NCI-H2081 (cell line): ENCODE data around the gene BCL2L14.
A peak's percentile ranks its signal among the peaks of the same experiment; 100 is the strongest.

Source experiments
- DNase-seq, 2 experiments: peaks; one replicate each; lab custom pipeline; 2025; lab: John Stamatoyannopoulos, UW

The BCL2L14 gene, protein sequence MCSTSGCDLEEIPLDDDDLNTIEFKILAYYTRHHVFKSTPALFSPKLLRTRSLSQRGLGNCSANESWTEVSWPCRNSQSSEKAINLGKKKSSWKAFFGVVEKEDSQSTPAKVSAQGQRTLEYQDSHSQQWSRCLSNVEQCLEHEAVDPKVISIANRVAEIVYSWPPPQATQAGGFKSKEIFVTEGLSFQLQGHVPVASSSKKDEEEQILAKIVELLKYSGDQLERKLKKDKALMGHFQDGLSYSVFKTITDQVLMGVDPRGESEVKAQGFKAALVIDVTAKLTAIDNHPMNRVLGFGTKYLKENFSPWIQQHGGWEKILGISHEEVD

GRCh38 chr12:12070674-12071656 is at the start of gene BCL2L14:
Gene BCL2L14, plus strand, starts transcription at chr12:12070939. Its CDS starts 8,367 bp downstream, at chr12:12079306.
- DNase-seq: no peak

GRCh38 chr12:12022306-12022936 is 48.3 kb upstream of the BCL2L14 start:
- no peak for DNase-seq

- no peak for DNase-seq
Measured at GRCh38 chr12:12023456-12023855, 47.3 kb upstream of the BCL2L14 start.

DNA sequence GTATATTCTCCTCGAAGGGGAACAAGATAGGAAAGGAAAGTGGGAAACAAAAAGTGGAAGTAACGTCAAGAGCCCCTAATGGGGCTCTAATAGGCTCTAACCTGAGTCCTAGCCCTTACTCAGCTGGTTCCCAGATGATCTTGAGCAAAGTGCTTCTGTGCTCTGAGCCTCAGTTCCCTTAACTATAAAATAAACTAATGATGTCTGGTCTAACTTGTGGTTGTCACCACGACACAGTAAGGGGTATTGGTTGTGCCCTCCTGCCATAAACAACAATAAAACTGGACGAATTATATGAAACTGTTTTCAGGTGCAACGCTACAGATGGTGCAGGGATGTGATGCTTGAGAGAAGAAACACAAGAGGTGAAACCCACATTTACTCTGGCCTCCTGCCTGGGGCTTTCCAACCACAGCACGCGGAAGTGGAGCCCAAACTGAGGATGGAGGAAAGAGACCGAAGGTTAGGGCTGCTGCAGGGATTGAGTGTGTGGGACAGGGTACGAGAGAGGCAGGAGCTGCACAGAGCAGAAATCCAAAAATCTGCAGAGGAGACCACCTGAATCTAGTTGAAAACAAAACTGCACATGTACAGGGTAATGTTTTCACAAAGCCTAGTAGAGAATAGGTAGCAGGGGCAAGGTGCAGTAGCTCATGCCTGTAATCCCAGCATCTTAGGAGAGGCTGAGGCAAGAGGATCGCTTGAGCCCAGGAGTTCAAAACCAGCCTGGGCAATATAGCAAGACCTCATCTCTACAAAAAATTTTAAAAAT is 45.6 kb upstream of the BCL2L14 start:
- DNase-seq: no peak

GRCh38 chr12:12025799-12026386 is 44.8 kb upstream of the BCL2L14 start:
- DNase-seq: no peak

- DNase-seq: no peak
Measured at GRCh38 chr12:12028668-12029402, 41.9 kb upstream of the BCL2L14 start.

GRCh38 chr12:12029653-12030052 is 41.1 kb upstream of the BCL2L14 start:
- DNase-seq: no peak

DNA sequence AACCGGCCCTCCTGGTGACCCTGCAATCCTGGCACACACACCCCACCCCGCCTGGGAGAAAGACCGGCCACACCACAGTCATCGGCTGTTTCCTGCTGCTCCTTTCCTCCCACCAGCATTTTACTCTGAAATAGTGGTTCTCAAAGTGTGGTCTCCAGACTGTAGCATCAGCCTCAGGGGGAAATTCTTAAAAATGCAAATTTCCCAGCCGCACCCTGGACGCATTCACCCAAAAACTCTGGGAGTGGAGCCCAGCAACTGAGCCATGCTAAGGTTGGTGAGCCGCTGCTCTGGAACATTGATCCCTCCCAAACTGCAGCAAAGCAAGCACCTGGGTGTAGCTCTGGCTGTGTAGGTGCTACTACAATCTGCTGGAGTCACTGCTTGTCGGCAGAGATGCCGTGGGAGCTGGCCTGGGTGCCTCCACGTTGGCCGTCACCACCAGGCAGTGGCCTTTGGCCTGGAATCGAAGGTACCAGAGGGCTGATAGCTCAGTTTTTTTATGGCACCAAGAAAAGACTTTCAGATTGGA is 38.4 kb upstream of the BCL2L14 start:
- no peak for DNase-seq

DNA sequence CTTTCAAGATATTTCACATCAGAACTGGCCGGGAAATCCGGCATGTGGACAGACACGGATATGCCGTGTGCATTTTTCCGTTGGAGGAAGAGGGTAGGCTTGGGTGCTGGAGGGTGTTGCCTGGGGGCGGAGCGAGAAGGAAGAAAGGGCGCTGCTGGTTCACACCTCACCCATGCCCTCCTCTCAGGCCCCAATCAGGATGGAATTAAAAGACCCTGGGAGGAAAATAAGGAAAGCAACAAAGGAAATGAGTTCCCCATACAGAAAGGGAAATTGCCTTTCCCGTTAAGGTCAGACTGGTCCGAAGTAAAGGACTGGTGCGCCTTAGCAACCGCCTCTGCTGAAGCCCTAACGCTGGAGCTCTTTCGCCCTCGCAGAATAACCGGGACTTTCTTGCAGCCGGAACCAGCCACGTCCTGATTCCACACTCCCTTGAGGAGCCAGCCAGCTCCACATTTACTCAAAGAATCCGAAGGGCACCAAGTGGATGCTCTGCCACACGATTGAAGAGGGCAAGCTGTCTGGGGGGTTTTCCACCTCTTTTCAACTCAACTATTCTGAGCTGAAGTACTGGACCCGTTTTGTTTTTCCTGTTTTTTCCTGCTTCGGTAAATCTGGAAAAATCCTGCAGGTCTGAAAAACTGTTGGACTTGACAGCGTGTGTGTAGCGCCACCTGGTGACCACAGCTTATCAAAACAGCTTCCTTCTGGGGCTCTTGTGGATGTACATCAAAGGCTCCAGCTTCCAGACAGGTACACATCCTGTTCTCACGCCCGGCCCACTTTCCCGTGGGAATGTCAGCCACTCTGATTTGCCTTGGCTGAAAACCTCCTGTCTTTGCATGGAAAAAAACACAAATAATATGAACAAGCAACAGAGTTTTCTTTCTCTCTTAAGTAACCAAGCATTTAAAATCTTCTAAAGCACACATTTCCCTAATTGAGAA is 37.6 kb upstream of the BCL2L14 start:
- peak; percentile 89 for DNase-seq

GRCh38 chr12:12033824-12034223 is 36.9 kb upstream of the BCL2L14 start:
- DNase-seq: no peak

- DNase-seq: no peak
Measured at GRCh38 chr12:12034344-12034743, 36.4 kb upstream of the BCL2L14 start.

DNA sequence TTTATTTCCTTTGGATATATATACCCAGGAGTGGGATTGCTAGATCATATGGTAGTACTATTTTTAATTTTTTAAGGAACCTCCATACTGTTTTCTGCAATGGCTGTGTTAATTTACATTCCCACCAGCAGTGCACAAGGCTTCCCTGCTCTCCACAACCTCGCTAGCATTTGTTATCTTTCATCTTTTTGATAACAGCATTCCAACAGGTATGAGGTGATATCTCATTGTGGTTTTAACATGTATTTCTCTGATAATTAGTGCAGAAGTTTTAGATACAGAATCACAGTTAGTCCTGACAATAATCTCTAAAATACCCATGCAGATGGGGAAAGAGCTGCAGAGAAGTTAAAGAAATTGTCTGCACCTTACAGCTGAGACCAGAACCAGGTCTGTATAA is 35.5 kb upstream of the BCL2L14 start:
- DNase-seq: no peak

- DNase-seq: no peak
Measured at GRCh38 chr12:12036901-12037300, 33.8 kb upstream of the BCL2L14 start.

DNA sequence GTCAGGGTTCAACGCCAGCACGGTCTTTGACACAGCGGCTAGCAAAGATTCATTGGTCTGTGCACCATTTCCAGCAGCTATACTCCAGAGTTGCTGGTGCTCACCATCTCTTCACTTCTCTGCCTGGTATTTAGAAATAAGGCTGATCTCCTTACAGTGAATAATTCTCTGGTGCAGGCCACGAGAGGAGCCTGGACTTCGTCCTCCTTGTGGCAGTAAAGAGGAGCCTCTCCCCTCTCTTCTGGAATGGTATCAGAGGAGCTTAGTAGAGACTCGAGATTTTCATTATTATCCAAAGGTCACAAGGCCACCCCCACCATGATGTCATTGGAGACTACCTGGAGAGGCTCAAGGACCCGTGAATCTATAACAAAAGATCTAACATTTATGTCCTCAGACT is 30.8 kb upstream of the BCL2L14 start:
- no peak for DNase-seq

DNA sequence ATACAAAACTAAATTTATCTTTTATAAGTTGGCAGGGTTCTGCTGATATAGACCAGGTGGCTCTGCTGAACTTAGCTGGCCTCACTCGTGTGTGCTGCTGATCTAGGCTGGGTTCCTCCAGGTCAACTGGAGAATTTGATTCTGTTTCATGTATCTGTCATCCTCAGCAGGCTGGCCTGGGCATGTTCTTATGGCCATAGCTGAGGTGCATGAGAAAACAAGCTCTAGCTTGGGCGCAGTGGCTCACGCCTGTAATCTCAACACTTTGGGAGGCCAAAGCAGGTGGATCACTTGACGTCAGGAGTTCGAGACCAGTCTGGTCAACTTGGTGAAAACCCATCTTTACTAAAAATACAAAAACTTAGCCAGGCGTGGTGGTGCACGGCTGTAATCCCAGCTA is 24.3 kb upstream of the BCL2L14 start:
- no peak for DNase-seq

DNA sequence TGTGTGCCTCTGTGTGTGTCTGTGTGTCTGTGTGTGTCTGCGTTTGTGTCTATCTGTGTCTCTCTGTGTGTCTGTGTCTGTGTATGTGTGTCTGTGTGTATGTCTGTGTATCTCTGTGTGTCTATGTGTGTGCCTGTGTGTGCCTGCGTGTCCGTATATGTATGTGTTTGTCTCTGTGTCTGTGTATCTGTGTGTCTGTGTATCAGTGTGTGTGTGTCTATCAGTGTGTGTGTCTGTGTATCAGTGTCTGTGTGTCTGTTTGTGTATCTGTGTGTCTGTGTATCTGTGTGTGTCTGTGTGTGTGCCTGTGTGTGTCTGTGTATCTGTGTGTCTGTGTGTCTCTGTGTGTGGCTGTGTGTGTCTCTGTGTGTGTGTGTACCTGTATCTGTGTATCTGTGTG is 23.1 kb upstream of the BCL2L14 start:
- DNase-seq: no peak

DNA sequence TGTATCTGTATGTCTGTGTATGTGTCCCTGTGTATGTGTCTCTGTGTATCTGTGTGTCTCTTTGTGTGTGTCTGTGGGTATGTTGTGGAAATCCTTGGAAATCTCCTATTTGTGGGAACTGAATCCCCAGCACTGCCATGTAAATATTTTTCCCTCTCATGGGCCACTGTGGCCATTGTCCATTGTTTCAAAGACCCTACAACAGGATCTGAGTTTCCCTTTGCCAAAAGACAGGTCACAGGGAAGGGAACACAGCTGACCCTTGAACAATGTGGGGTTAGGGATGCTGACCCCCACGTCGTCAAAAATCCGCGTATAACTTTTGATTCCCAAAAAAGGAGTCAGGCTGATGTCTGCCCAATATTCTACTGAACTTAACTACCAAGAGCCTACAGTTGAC is 22.5 kb upstream of the BCL2L14 start:
- no peak for DNase-seq

DNA sequence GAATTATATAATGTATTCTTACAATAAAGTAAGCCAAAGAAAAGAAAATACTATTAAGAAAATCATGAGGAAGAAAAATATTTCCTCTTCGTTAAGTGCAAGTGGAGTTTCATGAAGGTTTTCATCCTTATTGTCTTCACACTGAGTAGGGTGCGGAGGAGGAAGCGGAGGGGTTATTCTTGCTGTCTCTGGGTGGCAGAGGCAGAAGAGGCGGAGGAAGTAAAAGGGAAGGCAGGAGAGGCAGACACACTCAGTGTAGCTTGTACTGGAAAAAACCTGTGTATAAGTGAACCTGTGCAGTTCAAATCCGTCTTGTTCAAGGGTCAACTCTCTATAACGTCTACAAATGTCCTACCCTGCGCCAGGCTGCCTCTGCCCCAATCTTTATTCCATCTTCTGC is 22.0 kb upstream of the BCL2L14 start:
- no peak for DNase-seq

GRCh38 chr12:12051668-12052067 is 19.1 kb upstream of the BCL2L14 start:
- DNase-seq: no peak
